GM12874 (cell line): ENCODE results near the gene HNRNPF.

ENCODE experiments used
- TF ChIP-seq, protein P1 (sequence below): IDR thresholded peaks from 2 replicates; pipeline ENCODE4 v1.5.1; 2011; ENCODE audit warnings: low read depth, mild to moderate bottlenecking, control low read depth, low read length, moderate library complexity; ENCODE audit not compliant: insufficient read depth

HNRNPF gene

DNA sequence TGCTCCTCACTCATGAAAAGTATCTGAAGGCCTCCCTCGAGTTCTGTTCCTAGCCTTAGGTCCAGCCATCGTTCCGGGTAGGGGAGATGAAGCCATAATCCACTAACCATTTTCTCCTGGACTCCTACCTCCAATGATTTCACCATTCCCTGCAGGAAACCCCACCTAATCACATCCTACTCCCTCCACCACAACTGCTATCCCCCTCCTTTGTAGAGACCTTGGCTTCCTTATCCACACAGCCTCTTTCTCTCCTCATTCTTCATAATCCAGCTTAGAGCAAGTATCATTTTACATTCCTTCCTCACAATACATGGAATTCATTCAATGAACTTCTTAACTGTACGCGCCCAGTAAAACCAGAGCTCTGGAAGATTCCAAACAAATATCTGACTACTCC, 18.7 kb downstream of the HNRNPF start:
- TF ChIP-seq, protein P1, sequence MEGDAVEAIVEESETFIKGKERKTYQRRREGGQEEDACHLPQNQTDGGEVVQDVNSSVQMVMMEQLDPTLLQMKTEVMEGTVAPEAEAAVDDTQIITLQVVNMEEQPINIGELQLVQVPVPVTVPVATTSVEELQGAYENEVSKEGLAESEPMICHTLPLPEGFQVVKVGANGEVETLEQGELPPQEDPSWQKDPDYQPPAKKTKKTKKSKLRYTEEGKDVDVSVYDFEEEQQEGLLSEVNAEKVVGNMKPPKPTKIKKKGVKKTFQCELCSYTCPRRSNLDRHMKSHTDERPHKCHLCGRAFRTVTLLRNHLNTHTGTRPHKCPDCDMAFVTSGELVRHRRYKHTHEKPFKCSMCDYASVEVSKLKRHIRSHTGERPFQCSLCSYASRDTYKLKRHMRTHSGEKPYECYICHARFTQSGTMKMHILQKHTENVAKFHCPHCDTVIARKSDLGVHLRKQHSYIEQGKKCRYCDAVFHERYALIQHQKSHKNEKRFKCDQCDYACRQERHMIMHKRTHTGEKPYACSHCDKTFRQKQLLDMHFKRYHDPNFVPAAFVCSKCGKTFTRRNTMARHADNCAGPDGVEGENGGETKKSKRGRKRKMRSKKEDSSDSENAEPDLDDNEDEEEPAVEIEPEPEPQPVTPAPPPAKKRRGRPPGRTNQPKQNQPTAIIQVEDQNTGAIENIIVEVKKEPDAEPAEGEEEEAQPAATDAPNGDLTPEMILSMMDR, result no peak

DNA sequence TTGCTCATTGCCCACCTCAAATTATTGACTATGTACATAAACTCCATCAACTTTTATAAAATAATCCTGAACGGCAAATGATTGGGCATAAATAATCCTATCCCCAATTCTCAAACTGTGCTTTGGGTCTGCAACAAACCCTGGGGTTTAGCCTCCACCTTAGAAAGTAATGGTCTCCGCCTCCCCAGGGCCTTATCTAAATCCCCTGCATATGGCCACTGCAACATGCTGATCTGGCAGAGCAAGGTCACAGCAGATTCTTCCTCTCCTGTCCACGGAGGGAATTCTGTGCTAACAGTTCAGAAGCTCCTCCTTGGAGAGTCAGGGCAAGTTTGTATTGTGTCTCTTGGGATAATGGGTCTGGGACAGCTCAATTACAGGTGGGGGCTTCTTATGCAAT, 19.1 kb downstream of the HNRNPF start:
- TF ChIP-seq, protein P1, result no peak

DNA sequence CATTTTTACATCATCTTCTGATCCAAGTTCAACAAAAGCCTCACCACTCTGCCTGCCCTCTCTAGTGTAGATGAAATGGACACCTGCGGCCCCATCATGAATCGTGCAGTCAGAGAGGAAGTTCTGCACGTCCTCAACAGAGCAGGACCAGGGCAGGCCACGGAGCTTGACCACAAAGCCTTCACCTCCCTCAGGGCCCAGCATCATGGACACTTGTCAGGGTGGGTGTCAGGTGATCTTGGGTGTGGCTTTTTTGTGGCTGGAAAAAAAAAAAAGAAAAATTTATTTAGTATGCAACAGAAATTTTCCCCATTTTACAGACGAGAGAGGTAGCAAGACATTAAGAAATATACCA, 21.3 kb downstream of the HNRNPF start:
- TF ChIP-seq, protein P1, result no peak

DNA sequence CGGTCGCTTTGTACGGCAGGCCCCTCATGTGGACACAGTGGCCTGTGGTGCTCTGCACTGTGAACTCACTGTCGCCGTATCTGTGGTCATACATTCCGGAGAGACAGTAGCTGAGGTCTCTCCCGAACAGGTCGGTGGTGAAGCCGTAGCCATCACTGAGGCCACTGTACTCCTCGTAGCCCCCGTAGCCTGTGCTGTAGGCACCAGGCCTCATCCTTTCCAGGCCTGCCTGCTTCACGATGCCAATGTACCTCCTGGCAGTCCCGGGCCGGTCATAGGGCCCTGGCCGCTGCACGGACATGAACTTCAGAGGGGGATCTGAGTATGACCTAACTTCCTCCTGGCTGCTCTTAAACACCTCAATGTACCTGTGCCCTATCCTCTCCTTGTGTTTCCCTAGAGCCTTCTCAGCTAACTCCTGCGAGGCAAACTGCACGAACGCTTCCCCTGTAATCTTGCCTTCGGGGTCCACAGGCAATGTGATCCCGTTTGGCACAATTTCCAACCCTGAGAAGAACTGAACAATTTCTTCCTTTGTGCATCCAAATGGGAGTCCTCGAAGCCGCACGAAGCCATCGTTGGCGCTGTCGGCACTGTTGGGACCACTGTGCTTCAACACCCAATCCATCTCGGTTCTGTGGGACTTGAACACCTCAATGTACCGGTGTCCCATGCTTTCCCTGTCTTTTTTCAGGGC, 21.9 kb downstream of the HNRNPF start:
- TF ChIP-seq, protein P1, result no peak

DNA sequence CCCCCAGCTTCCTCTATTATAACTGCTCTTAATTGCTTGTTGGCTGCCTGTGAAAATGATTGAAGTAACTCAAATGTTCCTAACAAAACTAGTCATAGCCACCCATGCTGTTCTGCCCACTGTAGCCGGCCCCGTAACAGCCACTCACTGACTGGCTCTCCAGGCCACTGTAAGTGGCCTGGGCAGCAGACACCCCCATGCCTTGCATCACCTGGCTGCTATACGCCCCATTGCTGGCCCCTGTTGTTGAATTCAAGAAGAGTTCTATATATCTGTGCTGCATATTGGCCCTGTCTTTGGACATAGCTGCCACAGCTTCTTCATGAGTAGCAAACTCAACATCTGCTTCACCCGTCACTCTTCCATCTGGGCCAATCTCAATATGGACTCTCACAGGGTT, 22.4 kb downstream of the HNRNPF start:
- TF ChIP-seq, protein P1, result no peak

DNA sequence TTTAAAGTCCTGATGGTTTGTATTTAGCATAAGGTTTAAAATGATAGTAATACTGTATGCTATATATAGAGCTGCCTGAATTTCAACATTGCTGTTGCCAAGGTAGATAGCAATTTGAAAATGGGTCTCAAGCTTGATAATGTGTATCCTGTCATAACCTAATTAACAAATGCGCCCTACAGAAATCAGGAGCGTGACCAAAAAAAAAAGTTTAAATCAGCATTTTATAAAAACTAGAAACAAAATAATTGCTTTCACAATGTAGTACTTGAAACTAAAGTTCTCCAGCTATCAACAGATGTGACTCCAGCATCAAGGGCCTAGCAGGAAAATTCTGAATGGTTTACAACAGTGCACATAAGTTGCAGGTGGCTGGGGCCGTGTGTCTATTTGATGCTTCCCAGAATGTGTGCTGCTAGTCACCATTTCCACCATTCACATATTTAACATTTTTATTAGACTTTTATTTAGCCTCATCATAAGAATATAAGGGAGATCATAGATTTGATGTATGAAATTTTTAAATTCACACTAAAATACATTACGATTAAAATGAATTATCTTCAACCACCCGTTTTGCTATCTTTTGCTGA, 23.5 kb downstream of the HNRNPF start:
- TF ChIP-seq, protein P1, result no peak

DNA sequence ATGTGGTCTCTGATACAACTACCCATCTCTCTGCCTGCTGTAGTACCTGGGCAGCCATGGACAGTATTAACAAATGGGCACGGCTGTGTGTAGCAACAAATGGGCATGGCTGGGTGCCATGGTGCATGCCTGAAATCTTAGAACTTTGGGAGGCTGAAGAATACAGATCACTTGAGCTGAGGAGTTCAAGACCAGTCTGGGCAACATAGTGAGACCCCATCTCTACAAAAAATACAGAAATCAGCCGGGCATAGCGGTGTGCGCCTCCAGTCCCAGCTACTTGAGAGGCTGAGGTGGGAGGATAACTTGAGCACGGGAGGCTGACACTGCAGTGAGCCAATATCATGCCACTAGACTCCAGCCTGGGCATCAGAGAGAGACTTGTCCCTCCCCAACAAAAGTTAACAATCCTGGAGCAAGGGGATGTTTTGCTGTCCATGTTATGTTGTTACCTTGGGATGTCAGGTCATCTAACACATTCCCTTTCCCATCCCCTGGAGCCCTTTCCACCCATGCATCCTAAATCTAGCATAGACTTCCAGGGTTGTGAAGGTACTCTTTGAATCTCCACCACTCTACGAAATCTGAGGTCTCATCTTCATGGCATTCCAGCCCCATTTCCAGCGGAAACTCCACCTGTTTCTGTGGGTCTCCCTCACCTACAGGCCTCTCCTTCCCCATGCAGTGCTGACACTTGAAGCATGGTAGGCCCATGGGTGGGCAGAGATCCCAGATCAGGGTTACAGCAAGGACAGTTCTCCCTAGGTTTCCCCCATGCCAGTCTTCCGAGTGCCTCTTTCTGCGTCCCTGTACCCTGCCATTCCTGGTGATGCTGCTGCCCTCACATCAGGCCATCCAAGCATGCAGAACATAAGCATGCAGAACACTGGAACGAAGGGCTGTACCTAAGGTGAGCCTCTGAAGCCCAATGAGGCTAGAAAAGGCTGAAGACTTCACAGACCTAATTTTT, 24.4 kb downstream of the HNRNPF start:
- TF ChIP-seq, protein P1, result no peak
